ENCODE data around the gene ZFP36L1.
A peak's percentile ranks its signal among the peaks of the same experiment; 100 is the strongest.

The ZFP36L1 gene

DNA sequence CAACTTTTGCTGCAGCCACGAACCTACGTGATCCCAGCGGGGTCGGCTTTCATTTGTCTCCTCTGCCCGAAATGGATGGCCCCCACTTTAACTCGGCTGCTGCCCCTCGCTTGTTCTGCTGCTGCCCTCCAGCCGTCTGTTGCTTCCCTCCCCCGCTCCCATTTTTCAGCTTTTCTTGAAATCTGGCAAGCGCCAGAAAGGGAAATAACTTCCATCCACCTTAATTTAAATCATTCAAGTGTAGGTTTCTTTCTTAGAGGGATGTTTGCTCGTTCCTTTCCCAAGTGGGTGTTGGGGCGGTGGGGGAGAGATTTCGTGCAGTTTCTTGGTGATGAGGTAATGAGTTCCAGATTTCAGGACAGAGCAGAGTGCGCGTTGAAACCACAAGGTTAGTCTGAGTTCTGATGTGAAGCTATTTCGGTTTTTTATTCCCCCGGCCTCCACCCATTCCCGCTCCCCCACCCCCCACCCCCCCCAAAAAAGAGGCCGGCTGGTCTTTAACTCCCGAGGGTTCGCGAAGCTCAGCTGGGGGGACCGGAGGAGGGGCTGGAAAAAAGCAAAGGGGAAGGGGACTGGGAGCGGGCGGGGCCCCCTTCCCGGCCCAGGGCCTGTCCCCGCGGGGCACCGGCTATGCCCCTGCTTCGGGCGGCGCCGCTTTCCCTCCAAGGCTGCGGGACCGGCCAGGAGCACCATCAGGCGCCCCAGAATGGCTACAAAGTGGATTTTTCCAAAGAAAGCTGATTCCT lies 2.2 kb upstream of the ZFP36L1 start:
- DNase-seq, result peak; percentile 57

DNA sequence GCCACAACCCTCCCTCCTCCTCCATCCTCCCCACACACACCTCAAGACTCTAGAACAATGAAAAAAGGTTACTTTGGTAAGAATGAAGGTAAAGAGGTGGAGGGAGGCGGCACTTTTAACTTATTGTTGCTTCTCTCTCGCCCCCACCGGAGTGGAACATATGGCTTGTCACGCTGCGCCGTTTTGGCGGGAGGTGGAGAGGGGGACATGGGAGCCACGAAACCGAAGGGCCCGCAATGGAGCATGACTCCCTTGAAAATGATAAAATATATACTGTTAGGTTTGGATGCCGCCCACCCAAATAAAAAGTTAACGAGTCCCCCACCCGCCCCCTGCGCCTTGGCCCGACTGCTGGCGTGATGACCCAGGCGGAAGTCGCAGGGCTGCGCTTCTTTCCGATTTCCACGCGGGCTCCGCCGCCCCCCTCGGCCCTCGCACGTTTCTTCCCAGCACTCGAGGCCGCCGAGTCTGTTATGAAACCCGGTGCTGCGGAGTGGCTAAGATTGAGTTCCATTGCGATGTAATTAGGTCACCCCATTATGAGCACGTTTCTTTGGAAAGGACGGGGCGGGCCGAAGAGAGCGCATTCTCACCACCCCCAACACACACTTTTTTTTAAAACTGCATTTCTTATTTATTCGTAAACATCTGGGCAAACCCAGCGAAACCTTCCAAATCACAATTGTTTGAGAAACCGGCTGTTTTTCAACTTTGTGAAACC lies 1.4 kb upstream of the ZFP36L1 start:
- peak; percentile 81 for DNase-seq

DNA sequence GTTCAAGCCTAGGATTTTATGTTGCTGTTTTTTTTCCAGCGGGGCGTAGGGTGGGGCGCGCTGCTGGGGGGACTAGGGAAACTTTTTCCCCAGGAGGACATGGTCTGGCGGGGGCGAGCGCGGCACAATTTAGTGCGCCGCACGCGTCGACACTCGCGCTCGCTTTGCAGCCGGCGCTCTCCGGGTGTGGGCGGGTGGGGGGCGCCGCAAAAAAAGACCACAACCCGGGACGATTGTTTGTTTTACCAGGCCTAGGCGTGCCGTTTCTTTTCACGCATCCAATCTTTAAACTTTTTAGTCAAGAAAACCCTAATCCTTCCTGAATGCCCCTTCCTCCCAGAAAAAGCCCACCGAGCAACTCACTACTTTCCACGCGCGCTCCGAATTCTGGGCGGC lies 865 bp upstream of the ZFP36L1 start:
- no peak for DNase-seq

GRCh38 chr14:68792678-68792978 lies 239 bp downstream of the ZFP36L1 start:
- no peak for DNase-seq

DNA sequence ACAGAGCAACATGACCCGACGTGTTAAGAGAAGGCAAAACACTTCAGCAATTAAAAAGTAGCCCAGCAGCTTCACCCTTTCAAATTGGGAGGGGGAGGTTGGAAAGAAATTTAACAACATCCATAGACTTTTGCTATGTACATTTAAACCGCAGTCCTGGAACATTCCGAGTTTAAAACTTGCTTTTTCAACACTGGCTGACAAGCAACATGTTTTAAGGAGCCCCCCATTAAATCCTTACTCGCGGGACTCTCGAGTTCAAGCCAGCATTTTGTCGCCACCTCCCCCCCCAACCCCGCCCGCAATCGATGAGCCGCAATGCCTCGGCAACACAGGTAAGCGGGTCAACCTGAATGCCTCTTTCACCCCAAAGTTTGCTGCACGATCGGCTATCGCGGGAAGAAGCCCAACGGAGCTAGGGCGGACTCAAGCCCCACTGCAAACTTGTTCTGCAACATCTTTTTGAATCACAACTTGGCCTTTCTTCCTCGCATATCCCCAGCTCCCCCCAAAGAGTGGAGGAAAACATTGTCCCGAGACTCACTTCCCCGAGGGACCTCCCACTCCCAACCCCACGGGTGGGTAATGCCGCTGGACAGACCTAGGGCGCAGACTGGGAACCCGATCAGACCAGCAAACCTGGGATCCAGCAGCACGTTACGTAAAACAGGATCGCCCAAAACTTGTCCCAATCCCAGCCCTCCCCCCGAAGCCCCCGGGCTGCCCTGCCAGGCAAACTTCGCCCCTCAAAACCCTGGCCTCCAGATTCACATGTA lies 777 bp downstream of the ZFP36L1 start:
- DNase-seq, result no peak

DNA sequence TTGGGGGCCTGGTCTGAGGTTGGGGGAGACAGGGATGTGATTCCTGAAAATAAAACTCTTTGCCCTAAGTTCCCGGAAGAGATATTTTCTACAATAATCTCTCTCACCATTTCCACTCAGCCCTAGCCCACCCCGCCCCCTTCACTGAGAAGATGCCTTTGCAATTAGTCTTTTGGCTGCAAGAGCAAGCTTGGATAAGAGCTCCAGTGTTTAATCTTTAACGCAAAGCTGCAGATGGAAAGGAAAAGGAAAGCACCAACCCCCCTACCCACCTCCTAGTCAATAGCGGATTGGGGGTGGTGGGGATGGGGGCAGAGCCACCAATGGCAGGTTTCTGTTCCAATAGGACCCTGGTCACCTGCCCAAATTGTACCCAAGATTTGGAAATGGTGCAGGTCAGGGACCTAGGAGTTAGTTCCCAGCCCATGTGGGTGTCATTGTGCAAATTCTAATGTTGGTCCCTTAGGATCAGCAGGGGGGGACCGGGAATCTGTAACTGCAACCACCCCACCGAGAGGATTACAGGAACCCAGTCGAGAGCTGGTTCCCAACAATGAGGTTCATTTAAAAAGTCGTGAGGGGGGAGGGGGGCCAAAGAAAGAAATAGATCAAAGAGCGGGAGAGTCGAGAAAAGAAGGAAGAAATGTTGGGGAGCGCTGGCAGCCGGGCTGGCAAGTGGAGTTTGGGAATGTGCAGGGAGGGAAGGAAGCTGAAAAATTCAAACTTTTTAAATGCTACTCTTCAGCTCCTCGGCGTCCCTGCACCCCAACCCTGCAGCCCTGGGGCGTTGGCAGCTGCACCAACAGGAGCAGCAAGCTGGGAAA lies 1.6 kb downstream of the ZFP36L1 start:
- DNase-seq, result no peak

DNA sequence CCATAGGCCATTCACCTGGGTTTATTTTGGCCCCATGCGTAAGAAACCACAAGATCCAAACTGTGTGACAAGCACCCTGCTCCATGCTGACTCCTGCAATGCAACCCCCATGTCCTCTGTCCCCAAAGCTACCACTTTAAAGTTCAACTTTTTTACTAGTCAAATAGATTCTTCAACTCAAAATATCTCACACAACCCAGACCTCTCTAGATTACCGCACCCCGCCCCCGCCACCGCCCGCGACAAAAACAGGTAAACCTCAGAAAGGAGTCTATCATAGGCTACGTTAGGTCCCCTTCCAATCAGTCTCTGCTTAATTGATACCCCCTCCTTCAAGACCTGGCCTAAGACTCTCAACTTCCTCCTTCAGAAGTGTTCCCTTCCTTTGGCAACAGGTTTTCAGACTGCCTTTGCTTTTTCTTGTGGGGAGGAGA lies 2.2 kb downstream of the ZFP36L1 start:
- peak; percentile 52 for DNase-seq

DNA sequence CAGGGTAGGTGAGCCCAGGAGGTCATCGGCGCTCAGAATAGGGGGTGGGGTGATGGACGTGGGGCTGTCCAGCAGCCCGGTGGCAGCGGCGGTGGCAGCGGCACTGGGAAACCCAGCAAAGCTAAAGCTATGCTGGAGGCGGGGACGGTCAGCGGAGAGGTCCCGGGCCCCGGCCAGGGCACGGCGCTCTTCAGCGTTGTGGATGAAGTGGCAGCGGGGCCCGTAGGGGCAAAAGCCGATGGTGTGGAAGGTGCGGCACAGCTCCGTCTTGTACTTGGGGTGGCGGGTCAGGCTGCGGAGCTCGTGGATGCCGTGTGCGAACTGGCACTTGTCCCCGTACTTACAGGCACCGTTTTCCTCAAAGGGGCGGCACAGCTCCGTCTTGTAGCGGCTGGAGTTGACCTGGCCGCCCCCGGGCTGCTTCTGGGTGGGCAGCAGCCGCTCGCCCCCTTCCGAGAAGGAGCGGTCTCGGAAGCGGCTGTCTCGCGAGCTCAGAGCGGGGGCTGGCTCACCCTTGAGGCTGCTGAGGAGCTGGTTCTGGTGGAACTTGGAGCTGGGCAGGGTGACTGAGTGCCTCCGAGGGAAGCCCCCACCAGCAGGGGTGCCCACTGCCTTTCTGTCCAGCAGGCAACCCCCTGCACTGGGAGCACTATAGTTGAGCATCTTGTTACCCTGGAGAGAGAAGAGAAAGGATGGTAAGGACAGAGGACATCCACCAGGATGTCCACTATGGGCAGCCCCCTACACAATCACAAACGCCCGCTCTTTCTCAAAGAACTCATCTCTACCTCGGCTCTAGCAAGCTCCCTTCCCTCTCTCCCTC lies 2.8 kb downstream of the ZFP36L1 start:
- DNase-seq, result no peak

- peak; percentile 86 for DNase-seq
Observed at GRCh38 chr14:68788996-68789820, 3.7 kb downstream of the ZFP36L1 start.

GRCh38 chr14:68788275-68788995 lies 4.4 kb downstream of the ZFP36L1 start:
- no peak for DNase-seq

DNA sequence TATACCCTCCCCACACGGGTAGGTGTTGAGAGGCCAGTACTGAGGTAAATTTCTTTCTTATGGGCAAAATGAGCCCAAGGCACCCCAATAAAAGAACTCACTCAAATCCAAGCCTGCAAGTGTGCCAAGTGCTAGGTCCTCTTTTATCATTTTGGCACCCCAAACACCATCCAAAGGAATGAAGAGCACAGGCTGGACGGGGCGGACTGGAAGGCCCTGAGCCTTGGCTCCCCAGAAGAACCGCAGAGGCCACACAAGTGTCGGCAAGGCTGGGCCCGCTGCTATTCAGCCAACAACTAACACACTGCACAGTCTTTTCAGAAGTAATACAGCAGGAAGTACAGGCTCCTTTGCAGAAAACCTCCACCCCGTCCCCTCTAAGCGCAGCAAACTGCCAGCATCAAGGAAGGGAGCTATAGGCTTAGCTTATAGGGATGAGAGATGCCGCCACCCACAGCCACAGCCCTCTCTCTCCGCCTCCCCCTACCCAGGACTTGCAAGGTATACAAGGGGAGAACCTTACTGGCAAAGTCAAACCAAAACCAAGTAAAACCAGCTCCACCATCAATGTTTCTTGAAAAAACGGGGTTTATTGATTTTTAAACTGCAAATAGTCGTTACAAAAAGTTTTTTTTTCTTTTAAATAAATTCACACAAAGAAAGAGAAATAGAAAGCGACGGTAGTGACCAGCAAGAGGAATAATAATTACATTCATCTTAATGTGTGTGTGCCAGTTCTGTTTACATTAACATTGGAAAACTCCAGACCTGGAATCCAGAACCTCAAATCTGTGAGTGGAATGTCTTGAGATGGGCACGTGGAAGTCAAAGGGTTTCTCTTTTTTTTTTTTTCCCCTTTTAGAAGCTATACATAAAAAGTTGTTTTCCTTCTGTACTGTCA lies 5.5 kb downstream of the ZFP36L1 start:
- peak; percentile 40 for DNase-seq

DNA sequence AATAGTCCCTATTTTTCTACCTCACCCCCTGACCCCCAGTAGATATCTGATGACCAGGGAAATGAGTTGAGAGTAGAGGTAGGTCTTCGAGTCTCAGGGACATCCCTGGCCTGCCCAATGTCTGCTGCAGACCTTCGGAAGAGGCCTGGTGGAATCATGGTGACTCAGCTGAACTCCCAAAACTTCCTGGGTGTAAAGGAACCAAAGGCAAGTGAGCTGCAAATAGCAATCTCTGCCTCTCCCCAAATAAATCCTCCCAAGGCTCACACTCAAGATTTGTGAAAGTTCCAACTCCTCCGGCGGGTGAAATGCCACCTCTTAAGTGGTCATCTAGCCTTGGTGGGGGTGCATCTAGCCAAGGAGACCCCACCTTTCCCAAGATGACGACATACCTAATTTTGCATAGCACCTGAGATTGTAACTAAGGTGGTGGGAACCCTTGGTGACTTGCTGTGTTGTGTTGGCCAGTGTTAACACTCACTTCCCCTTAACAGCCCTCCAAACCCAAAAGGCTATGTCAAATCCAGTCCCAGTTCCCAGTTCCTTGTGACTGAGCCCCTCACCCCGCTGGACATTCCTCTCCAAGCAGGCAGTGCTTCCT lies 6.3 kb downstream of the ZFP36L1 start:
- no peak for DNase-seq

DNA sequence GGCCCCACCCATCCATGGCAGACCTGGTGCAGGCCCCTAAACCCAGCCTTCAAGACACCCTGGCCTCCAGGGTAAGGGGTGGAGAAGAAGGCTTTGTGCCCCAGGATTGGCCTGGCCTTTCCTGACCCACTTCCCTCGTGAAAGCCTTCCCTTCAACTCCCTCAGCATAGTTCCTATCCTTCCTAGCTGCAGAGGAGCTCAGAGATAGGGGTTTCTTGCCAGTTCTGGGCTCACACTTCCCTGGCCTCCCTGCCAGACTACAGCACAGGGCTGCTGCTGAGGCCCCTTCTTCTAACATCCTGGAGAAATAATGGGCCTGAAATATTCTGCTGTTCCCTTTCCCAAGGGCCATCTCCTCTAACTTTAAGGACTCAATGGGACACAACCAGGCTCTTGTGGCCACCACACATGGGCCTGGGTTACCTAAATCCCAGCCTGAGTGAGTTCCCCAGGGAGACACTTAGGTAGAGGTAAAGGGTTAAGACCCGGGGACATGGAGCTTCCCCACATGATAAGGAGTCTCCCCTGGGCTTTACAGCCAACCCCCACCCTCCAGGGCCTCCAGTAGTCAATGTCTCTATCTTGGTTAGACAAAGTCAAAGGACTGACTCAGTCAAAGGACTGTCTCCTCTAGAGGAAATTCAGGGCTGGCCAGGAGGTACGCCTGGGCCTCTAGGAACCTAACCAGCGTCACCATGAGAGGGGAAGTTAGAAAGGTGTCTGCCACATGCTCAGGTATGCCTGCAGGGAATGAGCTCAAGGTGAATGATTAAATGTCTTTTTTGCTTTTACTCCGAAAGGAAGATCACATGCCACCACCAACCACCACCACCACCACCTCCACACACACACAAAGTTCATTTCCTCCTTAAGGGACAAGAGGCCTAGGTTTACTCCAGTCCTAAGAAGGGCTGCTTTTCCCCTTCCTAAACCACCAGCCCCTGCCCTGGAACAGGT lies 7.1 kb downstream of the ZFP36L1 start:
- peak; percentile 59 for DNase-seq

DNA sequence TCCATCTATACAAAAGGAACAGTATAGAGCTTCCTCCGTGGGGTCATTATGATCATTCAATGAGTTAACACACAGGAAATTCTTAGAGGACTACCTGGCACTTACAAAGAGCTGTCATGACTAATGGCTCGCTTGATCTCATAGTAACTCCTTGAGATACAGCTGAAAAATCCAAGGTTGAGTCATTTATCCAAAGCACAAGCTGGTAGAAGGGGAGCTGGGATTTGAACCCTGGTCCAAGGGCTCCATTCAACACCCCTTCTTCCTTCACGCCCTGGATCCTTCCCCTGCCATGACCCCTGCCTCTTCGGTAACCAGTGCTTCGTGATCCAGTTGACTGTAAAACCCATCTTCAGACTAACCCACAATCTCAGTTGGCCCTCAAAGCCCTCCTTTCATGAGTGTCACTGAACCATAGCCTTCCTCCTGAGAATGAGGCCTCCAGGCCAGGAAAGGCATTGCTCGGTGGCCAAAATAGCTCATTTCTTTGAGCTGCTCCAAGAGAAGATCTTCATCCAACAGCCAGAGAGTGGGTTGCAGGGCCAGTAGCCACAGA lies 7.8 kb downstream of the ZFP36L1 start:
- no peak for DNase-seq

- DNase-seq, result no peak
Observed at GRCh38 chr14:68784226-68784910, 8.5 kb downstream of the ZFP36L1 start.

DNA sequence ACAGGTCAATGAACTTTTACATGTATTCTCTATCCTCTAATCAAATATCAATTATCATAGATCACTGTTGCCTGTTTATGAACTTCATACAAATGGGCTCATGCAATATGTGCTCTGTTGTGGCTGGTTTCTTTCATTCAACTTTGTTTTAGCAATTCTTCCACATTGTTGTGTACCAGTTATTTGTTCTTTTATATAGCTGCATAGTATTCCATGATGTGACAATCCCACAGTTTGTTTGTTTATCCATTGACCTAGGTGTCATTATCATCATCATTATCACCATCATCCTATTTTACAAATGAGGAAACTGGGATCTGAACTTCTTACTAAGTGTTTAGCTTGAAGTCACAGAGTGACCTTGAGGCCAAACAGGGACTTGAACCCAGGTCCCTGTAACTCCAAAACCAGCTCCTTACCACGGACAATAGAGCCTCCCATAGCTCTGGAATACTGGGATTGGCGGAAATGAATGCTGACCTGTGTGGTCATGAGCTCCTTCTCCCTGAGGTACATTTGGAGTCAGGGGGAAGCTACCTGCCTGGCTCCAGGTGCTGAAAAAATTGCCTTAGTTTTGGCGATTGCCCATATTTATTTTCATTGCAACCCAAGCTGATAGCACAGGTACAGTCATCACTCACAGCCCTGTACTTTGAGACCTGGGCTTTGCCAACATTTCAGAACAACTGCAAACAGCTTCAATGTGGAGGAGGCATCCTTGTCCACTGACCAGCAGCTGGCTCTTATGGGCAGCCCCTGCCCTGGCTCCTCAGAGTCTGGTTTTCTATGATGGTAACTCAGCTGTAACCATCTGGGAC lies 9.2 kb downstream of the ZFP36L1 start:
- DNase-seq, result no peak

Measured in central memory CD4-positive, alpha-beta T cell (primary cell).